AG08396 (cell line): ENCODE measurements around the gene KCNMB3.
"Not testable (repeated sequence)": the region's sequence is repeated elsewhere in the genome, so short reads cannot be mapped to it uniquely, and the experiment has no call there.

Experiments
- DNase-seq: peaks from one replicate; pipeline ENCODE4 v3.0.0; 2012; ENCODE audit warnings: low spot score, mixed read lengths

The KCNMB3 gene

GRCh38 chr3:179263134-179263533 is 12.2 kb upstream of the KCNMB3 start:
- DNase-seq, result no peak

GRCh38 chr3:179260949-179261765 is 10.2 kb upstream of the KCNMB3 start:
- DNase-seq, result peak; percentile 94

DNA sequence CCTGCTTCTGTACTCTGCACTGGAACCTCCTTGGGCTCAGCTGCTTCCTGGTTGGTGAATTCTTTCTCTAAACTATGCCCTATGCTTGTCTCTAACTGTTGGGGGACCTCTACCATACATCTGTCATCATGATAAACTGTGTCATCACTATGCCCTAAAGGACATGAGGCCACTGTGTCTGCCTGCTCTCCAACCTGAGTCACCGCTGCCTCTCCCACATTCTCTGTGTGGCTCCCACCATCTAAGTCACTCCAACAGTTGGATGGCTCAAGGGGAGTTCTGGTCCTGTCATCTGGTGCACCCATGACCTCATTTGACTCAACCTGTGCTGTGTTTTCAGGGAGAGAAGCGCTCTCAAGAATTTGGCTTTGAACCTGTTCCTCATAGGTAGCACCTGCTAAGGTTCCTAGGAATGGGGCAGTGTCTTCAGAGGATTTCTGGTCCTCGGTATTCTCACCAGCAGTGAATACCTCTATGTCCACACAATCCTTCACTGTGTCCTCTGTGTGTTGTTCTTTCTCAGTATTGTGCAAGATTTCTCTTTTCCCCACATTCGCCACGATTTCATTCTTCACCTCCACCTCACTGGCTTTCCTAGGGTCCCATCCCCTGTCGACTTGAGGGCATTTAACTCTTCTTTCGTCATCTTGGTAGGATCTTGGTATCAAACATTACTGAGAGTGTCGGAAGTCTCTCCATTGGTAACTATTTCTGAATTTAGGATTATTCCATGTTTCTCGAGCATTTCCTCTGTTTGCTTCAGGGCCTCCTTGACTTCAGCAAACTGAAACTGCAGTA is 9.2 kb upstream of the KCNMB3 start:
- DNase-seq, result not testable (repeated sequence)

- DNase-seq, result no peak
Observed at GRCh38 chr3:179258820-179259219, 7.9 kb upstream of the KCNMB3 start.

GRCh38 chr3:179257742-179258141 is 6.8 kb upstream of the KCNMB3 start:
- DNase-seq, result not testable (repeated sequence)

- no peak for DNase-seq
Observed at GRCh38 chr3:179256813-179257212, 5.9 kb upstream of the KCNMB3 start.

DNA sequence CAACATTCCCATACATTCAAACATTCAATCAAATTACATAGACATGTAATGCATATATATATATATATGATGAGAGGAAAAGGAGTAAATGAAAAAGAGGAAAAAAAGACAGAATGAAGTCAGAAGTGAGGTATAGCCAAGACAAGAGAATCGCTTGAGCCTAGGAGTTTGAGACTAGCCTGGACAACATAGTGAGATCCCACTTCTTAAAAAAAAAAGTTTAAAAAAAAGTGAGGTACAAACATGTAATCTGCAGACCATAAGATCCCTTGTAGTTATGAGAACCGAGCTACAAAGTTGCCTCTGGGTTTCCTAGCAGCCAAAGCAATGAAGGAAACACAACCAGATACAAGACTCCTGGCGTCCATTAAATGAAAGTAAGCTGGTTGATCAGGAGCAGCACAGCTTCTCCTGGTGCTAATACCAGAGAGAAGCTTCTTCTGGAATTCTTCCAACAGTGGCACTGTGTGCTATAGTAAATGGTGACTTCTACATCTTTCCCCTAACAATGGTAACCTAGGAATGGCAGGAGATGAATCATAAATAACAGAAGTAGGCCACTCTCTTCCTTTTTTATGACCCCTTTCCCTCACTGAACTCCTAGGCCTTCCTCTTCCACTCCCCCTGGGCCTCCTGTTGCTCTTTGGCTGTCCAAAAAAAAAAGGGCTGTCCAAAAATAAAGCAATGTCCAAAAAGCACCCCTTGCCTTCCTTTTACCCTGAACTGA is 3.5 kb downstream of the KCNMB3 start:
- no peak for DNase-seq

DNA sequence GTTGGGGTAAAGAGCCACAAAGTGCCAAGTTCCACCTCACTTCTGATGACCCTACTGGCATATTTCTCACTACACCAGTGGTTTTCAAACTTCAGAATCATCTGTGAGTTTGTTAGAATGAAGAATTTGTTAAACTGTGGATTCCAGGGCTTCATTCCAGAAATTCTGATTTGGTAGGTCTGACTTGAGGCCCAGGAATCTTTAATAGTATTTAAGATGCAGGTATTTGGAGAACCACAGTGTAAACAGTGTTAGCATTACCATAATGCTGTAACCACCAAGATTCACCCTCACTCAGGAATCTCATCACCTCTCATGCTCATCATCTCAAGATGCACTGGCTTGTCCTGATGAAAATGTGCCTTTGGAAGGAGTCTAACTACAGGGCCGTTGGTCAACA is 6.0 kb downstream of the KCNMB3 start:
- peak; percentile 26 for DNase-seq

DNA sequence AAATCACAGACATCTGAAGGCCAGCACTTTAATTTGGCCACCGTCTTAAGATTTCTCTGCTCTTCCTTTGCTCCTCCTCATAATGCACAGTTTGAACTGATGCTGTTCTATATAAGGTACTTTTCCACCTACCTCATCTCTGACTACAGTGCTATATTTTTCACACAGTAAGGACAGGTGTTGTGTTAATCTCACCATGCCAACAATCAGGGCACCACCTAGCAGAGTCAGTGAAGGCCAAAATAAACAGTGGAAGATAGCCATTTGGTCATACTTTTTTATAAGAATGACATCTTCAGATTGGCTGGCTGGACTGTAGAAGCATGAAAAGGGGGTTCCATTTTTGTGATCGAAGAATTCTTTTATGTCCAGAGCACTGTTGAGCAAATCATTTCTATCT is 8.1 kb downstream of the KCNMB3 start:
- not testable (repeated sequence) for DNase-seq

- not testable (repeated sequence) for DNase-seq
Observed at GRCh38 chr3:179240299-179240698, 10.6 kb downstream of the KCNMB3 start.

DNA sequence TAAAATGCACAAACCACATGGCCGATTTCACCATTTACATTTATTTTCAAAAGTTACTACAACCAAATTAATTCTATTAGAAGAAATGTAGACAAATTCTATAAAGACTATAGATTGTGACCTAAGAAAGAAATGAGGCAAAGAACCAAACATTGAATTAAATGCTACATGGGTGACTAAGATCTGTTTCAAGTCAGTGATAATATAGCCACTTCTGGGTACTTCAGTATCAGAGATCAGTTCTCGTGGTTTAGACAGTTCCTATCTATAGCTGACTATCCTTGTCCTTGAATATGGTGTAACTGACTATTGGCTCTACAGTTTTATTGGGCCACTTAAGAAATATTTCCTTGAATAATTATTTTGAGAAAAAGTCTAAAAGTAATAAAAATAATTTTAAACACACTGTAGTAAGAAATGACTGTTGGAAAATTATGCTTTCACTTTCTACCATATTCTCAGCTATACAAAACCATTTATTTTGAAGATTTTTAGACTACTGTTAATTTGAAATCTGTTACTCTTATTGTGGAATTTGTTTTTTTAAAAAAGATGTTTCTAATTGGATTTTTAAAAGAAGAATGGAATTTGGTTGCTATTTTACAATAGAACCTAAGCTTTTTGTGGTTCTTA is 14.1 kb downstream of the KCNMB3 start:
- no peak for DNase-seq

- DNase-seq, result no peak
Observed at GRCh38 chr3:179234199-179234598, 16.7 kb downstream of the KCNMB3 start.

DNA sequence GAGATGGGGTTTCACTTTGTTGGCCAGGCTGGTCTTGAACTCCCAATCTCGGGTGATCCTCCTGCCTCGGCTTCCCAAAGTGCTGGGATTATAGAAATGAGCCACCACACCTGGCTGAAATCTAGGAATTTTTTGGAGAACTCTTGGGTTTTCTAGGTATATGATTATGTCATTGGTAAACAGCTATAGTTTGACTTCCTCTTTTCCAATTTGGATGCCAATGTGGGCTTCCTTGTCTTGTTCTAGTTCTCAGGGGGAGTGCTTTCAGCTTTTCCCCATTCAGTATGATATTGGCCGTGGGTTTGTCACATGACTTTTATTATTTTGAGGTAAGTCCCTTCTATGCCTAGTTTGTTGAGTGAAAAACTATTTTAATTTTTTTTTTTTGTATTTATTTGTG is 17.9 kb downstream of the KCNMB3 start:
- no peak for DNase-seq

DNA sequence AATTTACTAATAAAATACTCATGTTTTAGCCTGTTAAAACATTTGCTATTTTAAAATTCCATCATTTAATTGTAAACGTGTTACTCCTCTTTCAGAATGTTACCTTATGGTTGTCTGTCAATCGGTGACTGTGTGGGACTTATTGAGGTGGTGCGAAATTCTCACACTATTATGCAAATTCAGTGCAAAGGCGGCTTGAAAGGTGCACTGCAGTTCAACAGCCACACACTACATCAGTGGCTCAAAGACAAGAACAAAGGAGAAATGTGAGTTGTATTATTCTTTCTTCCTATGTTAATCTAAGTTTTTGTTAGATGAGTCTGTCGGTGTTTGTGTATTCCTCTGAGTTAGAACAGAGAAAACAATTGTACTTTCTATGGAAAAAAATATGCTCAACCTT is 21.7 kb downstream of the KCNMB3 start:
- no peak for DNase-seq

GRCh38 chr3:179227349-179227748 is 23.6 kb downstream of the KCNMB3 start:
- no peak for DNase-seq

DNA sequence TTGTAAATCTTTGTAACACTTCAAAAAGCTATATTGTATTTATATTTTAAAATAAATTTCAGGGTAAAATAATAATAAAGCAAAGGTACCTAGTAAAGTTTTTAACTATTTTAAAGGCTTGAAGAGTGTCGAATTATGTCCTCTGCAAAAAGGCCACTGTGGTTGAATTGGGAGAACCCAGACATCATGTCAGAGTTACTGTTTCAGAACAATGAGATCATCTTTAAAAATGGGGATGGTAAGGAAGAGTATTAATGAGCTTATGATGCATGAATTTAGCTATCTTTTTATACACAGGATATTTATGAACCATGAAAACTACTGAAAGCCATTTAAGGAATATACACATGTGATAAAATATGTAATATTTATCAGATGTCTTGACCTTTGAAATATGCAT is 26.3 kb downstream of the KCNMB3 start:
- no peak for DNase-seq

DNA sequence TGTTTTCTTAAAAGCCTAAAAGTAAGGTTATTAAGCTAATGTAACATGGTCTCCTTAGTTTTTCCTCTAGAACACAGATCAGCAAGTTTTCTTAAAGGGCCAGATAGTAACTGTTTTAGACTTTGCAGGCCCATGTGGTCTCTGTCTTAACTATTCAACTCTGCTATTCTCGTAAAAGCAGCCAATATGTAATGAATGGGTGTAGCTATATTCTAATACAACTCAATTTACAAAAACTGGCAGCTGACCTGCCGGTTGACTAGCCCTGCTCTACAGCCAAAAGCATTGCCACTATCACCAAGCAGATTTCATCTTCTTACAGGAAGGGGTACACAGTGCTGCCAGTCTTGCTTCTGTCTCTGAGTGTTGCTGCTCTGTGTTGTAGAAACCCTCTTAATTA is 27.4 kb downstream of the KCNMB3 start:
- DNase-seq, result no peak

- not testable (repeated sequence) for DNase-seq
Observed at GRCh38 chr3:179218213-179218612, 32.7 kb downstream of the KCNMB3 start.

- not testable (repeated sequence) for DNase-seq
Observed at GRCh38 chr3:179215550-179215949, 35.4 kb downstream of the KCNMB3 start.

GRCh38 chr3:179200790-179201189 is 50.1 kb downstream of the KCNMB3 start:
- no peak for DNase-seq

- no peak for DNase-seq
Observed at GRCh38 chr3:179196700-179197099, 54.2 kb downstream of the KCNMB3 start.

DNA sequence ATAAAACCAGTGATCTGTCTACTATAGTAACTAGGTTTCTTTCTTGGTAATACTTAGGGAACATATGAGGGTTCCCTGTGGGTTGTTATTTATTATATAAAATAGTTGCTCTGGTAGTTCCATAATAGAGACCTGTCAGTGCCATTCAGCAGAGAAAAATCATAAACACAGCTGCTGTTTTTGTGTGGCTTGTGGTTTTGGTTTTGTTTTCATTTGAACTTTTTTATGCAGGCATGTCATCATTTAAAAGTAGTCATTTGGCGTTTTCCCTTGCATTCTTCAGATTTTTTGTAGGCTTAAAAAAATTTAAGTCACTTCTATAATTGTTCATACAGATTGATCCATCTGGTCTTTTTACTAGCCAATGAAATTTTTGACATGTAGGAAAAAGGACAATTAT is 54.8 kb downstream of the KCNMB3 start:
- peak; percentile 58 for DNase-seq
